A549 treated with Mapracorat at 1 μM for 4 hours (cell line): ENCODE measurements around the gene GGACT. TPM values are rescaled to one million over a fixed set of nuclear protein-coding genes. Genes with fewer than 3 reads are reported as not detected.

Experiments used
- total RNA-seq: library from RNA; stranded (reverse); fragments of 200-300 nt; extraction: Qiagen RNA extraction; gene quantifications from 5 replicates; pipeline ENCODE4 v1.2.3, GENCODE V29; 2022

The GGACT gene
- total RNA-seq, result 2.9 to 5.5 TPM (median 3.6 TPM) in 5 replicates

GRCh38 chr13:100588331-100589177, at the start of gene GGACT:
TSS of gene GGACT (minus strand) at chr13:100588789. CDS start at chr13:100532591, 56,198 bp downstream.

Other genes starting within 250 kb of the GGACT start
- gene TMTC4, start 86.0 kb upstream of the GGACT start, total RNA-seq, result 9.1 to 13.9 TPM (median 11.5 TPM) in 5 replicates